ENCODE results near the gene PLCH2.
"Not testable (repeated sequence)": the region's sequence is repeated elsewhere in the genome, so short reads cannot be mapped to it uniquely, and the experiment has no call there.

Gene PLCH2

DNA sequence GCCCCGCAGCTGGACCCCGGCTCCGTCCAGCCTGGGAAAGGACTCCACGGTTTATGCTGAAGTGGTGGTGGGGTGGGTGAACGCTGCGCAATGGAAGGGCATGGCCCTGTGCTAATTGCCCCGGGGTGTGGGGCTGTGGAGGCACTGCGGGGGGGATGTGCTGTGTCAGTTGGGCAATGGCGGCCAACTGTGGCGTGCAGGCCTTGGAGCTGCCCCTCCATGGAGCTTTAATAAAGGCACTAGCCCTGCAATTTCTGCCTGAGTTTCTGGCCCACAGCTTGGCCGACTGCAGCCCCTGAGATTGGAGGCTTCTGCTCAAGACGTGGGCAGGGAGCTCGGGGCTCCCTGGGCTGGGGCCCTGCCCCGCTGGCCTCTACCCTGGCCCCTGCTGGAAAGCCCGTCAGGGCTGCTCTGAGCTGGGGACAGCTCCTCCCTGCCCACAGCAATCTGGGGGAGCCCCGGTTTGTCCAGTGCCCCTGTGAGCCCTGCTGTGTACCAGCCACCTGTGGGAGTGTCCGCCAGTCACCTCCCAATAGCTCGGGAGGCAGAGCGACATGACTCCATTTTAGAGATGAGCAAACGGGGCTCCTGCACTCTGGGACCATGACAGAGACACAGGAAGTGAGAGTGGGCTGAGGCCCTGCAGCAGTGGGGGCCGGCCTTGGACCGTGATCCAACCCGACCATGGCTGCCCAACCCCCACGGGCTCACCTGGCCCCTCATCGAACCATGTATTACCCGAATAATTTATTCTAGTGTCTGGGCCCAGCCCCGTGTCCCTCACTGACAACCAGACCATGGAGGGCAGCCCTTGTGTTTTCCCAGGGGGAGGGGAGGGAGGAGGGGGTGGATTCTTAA is 71.3 kb downstream of the PLCH2 start:
- no peak for DNase-seq

DNA sequence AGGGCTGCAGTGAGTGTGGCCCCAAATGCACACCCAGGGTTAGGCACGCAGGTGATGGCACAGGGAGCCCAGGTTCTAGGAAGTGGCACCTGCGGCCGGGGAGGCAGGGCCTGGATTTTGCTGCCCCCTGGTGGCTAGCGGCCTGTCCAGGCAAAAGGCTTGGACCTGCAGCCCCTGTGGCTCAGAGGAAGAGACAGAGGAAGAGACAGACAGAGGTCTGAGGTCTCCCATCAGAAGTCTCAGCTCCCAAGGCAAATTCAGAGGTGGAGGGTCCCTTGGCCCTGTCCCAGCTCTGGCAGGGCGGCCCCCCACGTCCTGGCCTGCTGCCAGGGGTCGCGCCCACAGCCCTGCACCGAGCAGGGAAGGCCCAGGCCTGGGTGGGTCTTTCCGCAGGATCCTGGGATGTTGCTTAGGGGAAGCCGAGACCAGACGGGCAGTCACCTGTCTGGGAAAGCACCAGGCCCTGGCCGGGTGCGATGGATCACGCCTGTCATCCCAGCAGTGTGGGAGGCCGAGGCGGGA is 72.0 kb downstream of the PLCH2 start:
- DNase-seq = no peak

- not testable (repeated sequence) for DNase-seq
Observed at GRCh38 chr1:2549367-2550029, 73.4 kb downstream of the PLCH2 start.

- DNase-seq = not testable (repeated sequence)
Observed at GRCh38 chr1:2550309-2550861, 74.3 kb downstream of the PLCH2 start.

GRCh38 chr1:2551544-2551943 is 75.5 kb downstream of the PLCH2 start:
- not testable (repeated sequence) for DNase-seq

DNA sequence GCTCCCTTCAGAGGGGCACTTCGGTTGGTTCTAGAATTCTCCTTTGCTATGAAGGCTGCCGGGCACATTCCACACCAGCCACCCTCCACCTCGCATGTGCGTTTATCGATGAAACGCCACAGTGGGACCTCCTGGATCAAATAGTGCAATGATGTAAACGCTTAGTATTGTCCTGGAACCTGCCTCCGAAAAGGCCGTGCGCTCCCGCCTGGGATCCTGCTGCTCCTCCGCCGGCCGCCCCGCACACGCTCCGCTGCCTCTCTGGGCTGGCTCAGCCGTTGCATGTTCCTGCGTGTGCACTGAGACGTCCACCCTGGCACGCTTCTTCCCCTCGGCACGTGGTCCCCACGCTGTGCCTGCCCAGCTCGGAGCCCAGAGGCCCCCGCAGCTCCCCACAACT is 76.1 kb downstream of the PLCH2 start:
- DNase-seq = no peak

DNA sequence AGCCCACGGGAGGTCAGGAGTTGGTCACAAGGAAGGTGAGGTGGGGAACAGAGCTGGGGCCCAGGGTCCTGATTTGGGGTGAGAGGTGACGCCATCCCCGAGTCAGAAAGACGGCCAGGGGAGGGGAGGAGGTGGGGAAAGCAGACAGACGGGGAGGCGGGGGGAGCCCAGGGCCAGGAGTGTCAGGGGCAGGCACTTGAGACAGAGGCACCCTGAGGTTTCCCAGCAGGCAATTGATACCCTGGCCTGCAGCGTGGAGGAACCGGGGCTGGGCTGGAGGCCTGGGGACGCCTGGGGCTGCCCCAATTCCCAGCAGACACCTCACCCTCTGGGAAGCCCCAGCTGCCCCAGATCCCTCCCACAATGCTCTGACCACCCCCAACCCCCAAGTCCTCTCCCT is 77.0 kb downstream of the PLCH2 start:
- DNase-seq = not testable (repeated sequence)

DNA sequence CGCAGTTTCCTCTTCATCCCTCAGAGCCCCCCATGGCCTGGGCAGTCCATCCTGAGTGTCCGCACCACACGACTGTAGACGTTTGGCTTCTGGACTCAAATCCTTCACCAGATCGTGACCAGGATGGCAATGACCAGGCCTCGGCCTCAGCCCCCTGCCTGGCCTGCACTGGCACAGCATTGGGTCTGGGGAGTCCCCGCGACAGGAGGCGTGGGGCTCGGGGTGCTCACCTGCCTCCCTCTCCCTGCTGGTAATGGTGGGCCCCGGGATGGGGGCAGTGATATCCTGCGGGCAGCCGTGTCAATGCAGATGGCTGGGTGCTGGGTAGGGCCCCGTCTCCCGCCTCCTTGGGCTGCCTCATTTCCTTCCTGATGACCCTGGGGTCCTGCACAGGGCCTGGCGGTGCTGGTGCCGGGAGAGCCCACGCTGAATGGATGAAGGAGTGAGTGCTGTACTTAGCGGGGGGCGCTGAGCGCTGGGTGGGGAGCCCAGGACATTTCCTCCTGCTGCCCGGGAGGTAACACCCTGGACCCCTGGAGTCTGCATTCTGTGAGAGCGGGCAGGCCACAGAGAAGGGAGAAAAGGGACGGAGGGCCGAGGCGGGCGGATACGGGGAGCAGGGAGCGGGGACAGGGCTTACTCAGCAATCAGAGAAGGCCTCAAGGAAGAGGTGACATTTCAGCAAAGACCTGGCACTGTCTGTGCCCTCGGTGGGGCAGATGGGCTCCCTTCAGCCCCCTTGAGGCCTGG is 78.0 kb downstream of the PLCH2 start:
- DNase-seq = no peak

- DNase-seq = no peak
Observed at GRCh38 chr1:2554621-2555387, 78.7 kb downstream of the PLCH2 start.
